ENCODE results near the gene PCDHA4.
"Not testable (repeated sequence)": the region's sequence is repeated elsewhere in the genome, so short reads cannot be mapped to it uniquely, and the experiment has no call there.

PCDHA4 gene

GRCh38 chr5:140806834-140807775, at the start of gene PCDHA4:
Gene PCDHA4 (plus strand): TSS chr5:140807068.
- no CpG with 5 or more reads among the region's 47 CpGs for WGBS (ENCODE audit: insufficient coverage, insufficient read length)
- H3K4me3 ChIP-seq (ENCODE audit: low read length): peak within 1 kb of the TSS; percentile 74; the same call in 1 of the 2 replicates
- H3K4me1 ChIP-seq (ENCODE audit: control insufficient read depth, insufficient read depth, low read length): no peaks in the 10 kb centered on the region
- H3K27me3 ChIP-seq (ENCODE audit: control insufficient read depth, insufficient read depth, low read length): no peaks in the 10 kb centered on the region
- no peak within 1 kb of the TSS for H3K27ac ChIP-seq (ENCODE audit: low read length)
- H3K36me3 ChIP-seq (ENCODE audit: control insufficient read depth, insufficient read depth, low read length): peaks cover 4% of the 10 kb centered on the region; the same call in 1 of the 2 replicates
- DNase-seq (ENCODE audit: low read depth, low spot score): no peak
- H3K9me3 ChIP-seq (ENCODE audit: control insufficient read depth, insufficient read depth, low read length): no peaks in the 10 kb centered on the region

DNA sequence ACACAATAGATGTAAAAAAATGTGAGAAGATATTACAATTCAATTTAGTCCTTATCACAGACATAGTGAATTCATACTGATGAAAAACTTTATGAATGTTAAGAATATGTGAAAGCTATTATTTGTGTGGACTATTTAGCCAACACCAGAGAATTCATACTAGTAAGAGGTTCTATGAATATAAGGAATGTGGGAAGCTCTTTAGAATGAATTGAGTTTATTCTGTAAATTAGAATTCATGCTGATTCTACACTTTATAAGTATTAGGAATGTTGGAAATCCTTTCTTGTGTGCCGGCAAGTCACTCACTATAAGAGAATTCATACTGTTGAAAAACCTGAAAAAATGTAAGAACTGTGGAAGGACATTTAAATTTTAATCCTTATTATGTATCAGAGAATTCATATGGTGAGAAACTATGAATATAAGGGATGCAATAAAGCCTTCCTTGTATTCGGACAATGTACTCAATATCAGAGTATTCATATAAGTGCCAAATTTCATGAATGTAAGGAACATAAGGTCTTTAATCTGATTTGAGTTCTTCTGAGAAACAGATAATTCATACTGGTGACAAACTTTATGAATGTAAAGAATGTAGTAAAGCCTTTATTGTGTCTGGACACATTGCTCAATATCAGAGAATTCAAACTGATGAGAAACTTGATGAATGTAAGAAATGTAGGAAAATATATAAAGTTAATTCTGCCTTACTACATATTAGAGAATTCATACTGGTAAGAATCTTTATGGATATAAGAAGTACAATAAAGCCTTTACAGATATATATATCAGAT, 42.5 kb upstream of the PCDHA4 start:
- no peak for DNase-seq (ENCODE audit: low read depth, low spot score)
- H3K27ac ChIP-seq (ENCODE audit: low read length): no peak overlapping the region
- no peaks in the 10 kb centered on the region for H3K27me3 ChIP-seq (ENCODE audit: control insufficient read depth, insufficient read depth, low read length)
- no peaks in the 10 kb centered on the region for H3K4me1 ChIP-seq (ENCODE audit: control insufficient read depth, insufficient read depth, low read length)
- H3K4me3 ChIP-seq (ENCODE audit: low read length): no peak overlapping the region
- no peaks in the 10 kb centered on the region for H3K36me3 ChIP-seq (ENCODE audit: control insufficient read depth, insufficient read depth, low read length)
- no CpG with 5 or more reads among the region's 2 CpGs for WGBS (ENCODE audit: insufficient coverage, insufficient read length)
- no peaks in the 10 kb centered on the region; the same call in 1 of the 2 replicates for H3K9me3 ChIP-seq (ENCODE audit: control insufficient read depth, insufficient read depth, low read length)

- Histone ChIP-seq H3K27ac (ENCODE audit: low read length) (no peak overlapping the region), H3K27me3 (ENCODE audit: control insufficient read depth, insufficient read depth, low read length) (no peaks in the 10 kb centered on the region), H3K4me1 (ENCODE audit: control insufficient read depth, insufficient read depth, low read length) (no peaks in the 10 kb centered on the region), H3K9me3 (ENCODE audit: control insufficient read depth, insufficient read depth, low read length) (no peaks in the 10 kb centered on the region; the same call in 1 of the 2 replicates), H3K36me3 (ENCODE audit: control insufficient read depth, insufficient read depth, low read length) (no peaks in the 10 kb centered on the region), H3K4me3 (ENCODE audit: low read length) (no peak overlapping the region)
- WGBS (ENCODE audit: insufficient coverage, insufficient read length): no CpG with 5 or more reads among the region's 4 CpGs
- DNase-seq (ENCODE audit: low read depth, low spot score): no peak
Observed at GRCh38 chr5:140767444-140767843, 39.4 kb upstream of the PCDHA4 start.

- Histone ChIP-seq H3K4me3 (ENCODE audit: low read length) (no peak overlapping the region), H3K27me3 (ENCODE audit: control insufficient read depth, insufficient read depth, low read length) (no peaks in the 10 kb centered on the region; the same call in 1 of the 2 replicates), H3K27ac (ENCODE audit: low read length) (no peak overlapping the region), H3K36me3 (ENCODE audit: control insufficient read depth, insufficient read depth, low read length) (no peaks in the 10 kb centered on the region), H3K9me3 (ENCODE audit: control insufficient read depth, insufficient read depth, low read length) (peaks cover 1% of the 10 kb centered on the region; the same call in 1 of the 2 replicates), H3K4me1 (ENCODE audit: control insufficient read depth, insufficient read depth, low read length) (no peaks in the 10 kb centered on the region)
- no peak for DNase-seq (ENCODE audit: low read depth, low spot score)
- no CpG with 5 or more reads among the region's 1 CpG for WGBS (ENCODE audit: insufficient coverage, insufficient read length)
Observed at GRCh38 chr5:140780512-140780911, 26.4 kb upstream of the PCDHA4 start.

DNA sequence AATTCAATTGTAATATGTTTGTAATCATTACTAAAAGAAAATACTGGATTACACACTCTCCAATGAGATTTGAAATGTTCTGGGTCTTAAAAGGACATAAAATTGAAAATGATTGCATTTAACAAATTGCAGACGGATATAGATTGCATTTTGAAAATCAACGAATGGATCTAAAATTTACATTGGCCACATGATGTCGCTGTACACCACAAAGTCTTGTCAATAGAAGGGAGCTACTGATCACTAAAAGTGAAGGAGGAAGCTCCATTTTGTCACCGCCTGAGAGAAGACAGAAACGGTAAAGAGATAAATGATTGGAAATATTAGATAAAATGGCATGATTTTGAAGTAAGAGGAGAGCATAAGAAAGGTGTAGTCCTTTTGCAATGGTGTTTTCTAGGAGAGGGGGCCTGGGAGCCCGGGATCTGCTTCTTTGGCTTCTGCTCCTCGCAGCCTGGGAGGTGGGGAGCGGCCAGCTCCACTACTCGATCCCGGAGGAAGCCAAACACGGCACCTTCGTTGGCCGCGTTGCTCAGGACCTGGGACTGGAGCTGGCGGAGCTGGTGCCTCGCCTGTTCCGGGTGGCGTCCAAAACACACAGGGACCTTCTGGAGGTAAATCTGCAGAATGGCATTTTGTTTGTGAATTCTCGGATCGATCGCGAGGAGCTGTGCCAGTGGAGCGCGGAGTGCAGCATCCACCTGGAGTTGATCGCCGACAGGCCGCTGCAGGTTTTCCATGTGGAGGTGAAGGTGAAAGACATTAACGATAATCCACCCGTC, 20.8 kb upstream of the PCDHA4 start, which contains the start of gene PCDHA1:
PCDHA1 (plus strand) TSS at position 236 of the 782 bp plus-strand sequence.
- no peak within 1 kb of the TSS for H3K4me3 ChIP-seq (ENCODE audit: low read length)
- H3K36me3 ChIP-seq (ENCODE audit: control insufficient read depth, insufficient read depth, low read length): no peaks in the 10 kb centered on the region
- H3K4me1 ChIP-seq (ENCODE audit: control insufficient read depth, insufficient read depth, low read length): no peaks in the 10 kb centered on the region
- peaks cover 1% of the 10 kb centered on the region; the same call in 1 of the 2 replicates for H3K9me3 ChIP-seq (ENCODE audit: control insufficient read depth, insufficient read depth, low read length)
- no peak within 1 kb of the TSS for H3K27ac ChIP-seq (ENCODE audit: low read length)
- 100% methylated on average over 1 of the region's 29 CpGs for WGBS (ENCODE audit: insufficient coverage, insufficient read length)
- no peak for DNase-seq (ENCODE audit: low read depth, low spot score)
- no peaks in the 10 kb centered on the region for H3K27me3 ChIP-seq (ENCODE audit: control insufficient read depth, insufficient read depth, low read length)

GRCh38 chr5:140787422-140787821, 19.4 kb upstream of the PCDHA4 start:
- not testable (repeated sequence) for H3K36me3 ChIP-seq (ENCODE audit: control insufficient read depth, insufficient read depth, low read length); H3K27ac ChIP-seq (ENCODE audit: low read length); H3K4me3 ChIP-seq (ENCODE audit: low read length); H3K9me3 ChIP-seq (ENCODE audit: control insufficient read depth, insufficient read depth, low read length); H3K27me3 ChIP-seq (ENCODE audit: control insufficient read depth, insufficient read depth, low read length); DNase-seq (ENCODE audit: low read depth, low spot score); H3K4me1 ChIP-seq (ENCODE audit: control insufficient read depth, insufficient read depth, low read length)
- no CpG with 5 or more reads among the region's 44 CpGs for WGBS (ENCODE audit: insufficient coverage, insufficient read length)

DNA sequence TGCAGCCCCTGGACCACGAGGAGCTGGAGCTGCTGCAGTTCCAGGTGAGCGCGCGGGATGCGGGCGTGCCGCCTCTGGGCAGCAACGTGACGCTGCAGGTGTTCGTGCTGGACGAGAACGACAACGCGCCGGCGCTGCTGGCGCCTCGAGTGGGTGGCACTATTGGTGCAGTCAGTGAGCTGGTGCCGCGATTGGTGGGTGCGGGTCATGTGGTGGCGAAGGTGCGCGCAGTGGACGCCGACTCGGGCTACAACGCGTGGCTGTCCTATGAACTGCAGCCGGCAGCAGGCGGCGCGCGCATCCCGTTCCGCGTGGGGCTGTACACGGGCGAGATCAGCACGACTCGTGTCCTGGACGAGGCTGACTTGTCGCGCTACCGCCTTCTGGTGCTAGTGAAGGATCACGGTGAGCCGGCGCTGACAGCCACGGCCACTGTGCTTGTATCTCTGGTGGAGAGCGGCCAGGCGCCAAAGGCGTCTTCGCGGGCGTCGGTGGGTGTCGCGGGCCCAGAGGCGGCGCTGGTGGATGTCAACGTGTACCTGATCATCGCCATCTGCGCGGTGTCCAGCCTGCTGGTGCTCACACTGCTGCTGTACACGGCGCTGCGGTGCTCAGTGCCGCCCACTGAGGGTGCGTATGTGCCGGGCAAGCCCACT, 18.9 kb upstream of the PCDHA4 start:
- not testable (repeated sequence) for H3K4me1 ChIP-seq (ENCODE audit: control insufficient read depth, insufficient read depth, low read length); H3K4me3 ChIP-seq (ENCODE audit: low read length); H3K27me3 ChIP-seq (ENCODE audit: control insufficient read depth, insufficient read depth, low read length); H3K27ac ChIP-seq (ENCODE audit: low read length); H3K9me3 ChIP-seq (ENCODE audit: control insufficient read depth, insufficient read depth, low read length); H3K36me3 ChIP-seq (ENCODE audit: control insufficient read depth, insufficient read depth, low read length); DNase-seq (ENCODE audit: low read depth, low spot score)
- no CpG with 5 or more reads among the region's 70 CpGs for WGBS (ENCODE audit: insufficient coverage, insufficient read length)

DNA sequence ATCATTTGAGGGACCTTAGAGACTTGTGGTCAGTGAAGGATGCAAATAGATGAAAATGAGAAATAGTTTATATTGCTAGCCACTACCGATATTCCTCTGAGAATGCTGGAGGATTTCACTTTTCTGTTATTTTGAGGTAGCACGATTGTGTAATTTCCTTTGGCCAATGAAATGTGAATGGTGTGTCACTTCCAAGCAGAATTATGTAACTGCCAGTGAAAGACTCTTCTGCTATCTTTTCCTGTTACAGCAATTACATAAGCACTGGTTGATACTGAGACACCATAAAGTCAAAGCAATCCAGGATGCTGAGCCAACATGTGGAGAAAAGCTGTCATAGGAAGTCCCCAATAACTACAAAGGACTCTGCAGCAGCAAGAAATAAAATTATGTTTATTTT, 15.8 kb upstream of the PCDHA4 start:
- no peak for DNase-seq (ENCODE audit: low read depth, low spot score)
- H3K36me3 ChIP-seq (ENCODE audit: control insufficient read depth, insufficient read depth, low read length): no peaks in the 10 kb centered on the region

GRCh38 chr5:140794595-140795258, 12.1 kb upstream of the PCDHA4 start, which contains the start of gene PCDHA2:
Gene PCDHA2 (plus strand): TSS chr5:140794852.
- no peak within 1 kb of the TSS for H3K27ac ChIP-seq (ENCODE audit: low read length)
- H3K4me3 ChIP-seq (ENCODE audit: low read length): peak within 1 kb of the TSS; percentile 87
- no peak for DNase-seq (ENCODE audit: low read depth, low spot score)
- WGBS (ENCODE audit: insufficient coverage, insufficient read length): no CpG with 5 or more reads among the region's 27 CpGs
- no peaks in the 10 kb centered on the region for H3K36me3 ChIP-seq (ENCODE audit: control insufficient read depth, insufficient read depth, low read length)
- H3K9me3 ChIP-seq (ENCODE audit: control insufficient read depth, insufficient read depth, low read length): no peaks in the 10 kb centered on the region
- no peaks in the 10 kb centered on the region for H3K4me1 ChIP-seq (ENCODE audit: control insufficient read depth, insufficient read depth, low read length)
- no peaks in the 10 kb centered on the region for H3K27me3 ChIP-seq (ENCODE audit: control insufficient read depth, insufficient read depth, low read length)

More for the DNA sequence above, 15.8 kb upstream of the PCDHA4 start:
- Histone ChIP-seq H3K27ac (ENCODE audit: low read length) (no peak overlapping the region), H3K9me3 (ENCODE audit: control insufficient read depth, insufficient read depth, low read length) (no peaks in the 10 kb centered on the region), H3K27me3 (ENCODE audit: control insufficient read depth, insufficient read depth, low read length) (no peaks in the 10 kb centered on the region), H3K4me3 (ENCODE audit: low read length) (no peak overlapping the region), H3K4me1 (ENCODE audit: control insufficient read depth, insufficient read depth, low read length) (no peaks in the 10 kb centered on the region)
- WGBS (ENCODE audit: insufficient coverage, insufficient read length): no CpG with 5 or more reads among the region's 2 CpGs

All from iPS DF 6.9 (cell line).